ENCODE data around the gene ZNF850. TPM values are rescaled to one million over a fixed set of nuclear protein-coding genes. Genes with fewer than 3 reads are reported as not detected.

ZNF850 gene
- total RNA-seq, 1 experiment from 2014 or later, result 14.7 TPM

- no peak overlapping the region for H3K27ac ChIP-seq (ENCODE audit: low read depth, low read length, poor library complexity, severe bottlenecking)
- no peak for DNase-seq (ENCODE audit: low spot score)
- ChIA-PET POLR2A (ENCODE audit: low non-redundant PET) (no interaction called here), CTCF (no interaction called here)
- H3K4me1 ChIP-seq (ENCODE audit: insufficient read depth, low read length, poor library complexity, severe bottlenecking), result peaks cover 3% of the 10 kb centered on the region
- H3K4me3 ChIP-seq (ENCODE audit: low read depth, low read length, poor library complexity, severe bottlenecking), result peak overlapping the region; percentile 89
- intact Hi-C loops (cut with micrococcal nuclease; ENCODE audit: unreplicated experiment), result no loop called here
- H3K27me3 ChIP-seq (replicated peaks; ENCODE audit: insufficient read depth, low read depth, low read length, poor library complexity), result no peaks in the 10 kb centered on the region
- no TSS peak for BruUV-seq (replicated peaks)
- H3K36me3 ChIP-seq (ENCODE audit: insufficient read depth, low read length, poor library complexity, severe bottlenecking), result peaks cover 17% of the 10 kb centered on the region
- TF ChIP-seq, protein P1, sequence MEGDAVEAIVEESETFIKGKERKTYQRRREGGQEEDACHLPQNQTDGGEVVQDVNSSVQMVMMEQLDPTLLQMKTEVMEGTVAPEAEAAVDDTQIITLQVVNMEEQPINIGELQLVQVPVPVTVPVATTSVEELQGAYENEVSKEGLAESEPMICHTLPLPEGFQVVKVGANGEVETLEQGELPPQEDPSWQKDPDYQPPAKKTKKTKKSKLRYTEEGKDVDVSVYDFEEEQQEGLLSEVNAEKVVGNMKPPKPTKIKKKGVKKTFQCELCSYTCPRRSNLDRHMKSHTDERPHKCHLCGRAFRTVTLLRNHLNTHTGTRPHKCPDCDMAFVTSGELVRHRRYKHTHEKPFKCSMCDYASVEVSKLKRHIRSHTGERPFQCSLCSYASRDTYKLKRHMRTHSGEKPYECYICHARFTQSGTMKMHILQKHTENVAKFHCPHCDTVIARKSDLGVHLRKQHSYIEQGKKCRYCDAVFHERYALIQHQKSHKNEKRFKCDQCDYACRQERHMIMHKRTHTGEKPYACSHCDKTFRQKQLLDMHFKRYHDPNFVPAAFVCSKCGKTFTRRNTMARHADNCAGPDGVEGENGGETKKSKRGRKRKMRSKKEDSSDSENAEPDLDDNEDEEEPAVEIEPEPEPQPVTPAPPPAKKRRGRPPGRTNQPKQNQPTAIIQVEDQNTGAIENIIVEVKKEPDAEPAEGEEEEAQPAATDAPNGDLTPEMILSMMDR (conservative IDR thresholded peaks at IDR 0.05; ENCODE audit: low read depth, low read length), result no peak
- no peak for TF ChIP-seq EZH2 (IDR thresholded peaks at IDR 0.05; ENCODE audit: borderline replicate concordance, low read depth, low read length, poor library complexity, severe bottlenecking)
- peaks cover 21% of the 10 kb centered on the region for H3K9me3 ChIP-seq (ENCODE audit: low read depth, low read length, poor library complexity, severe bottlenecking)
These were observed 86.8 kb downstream of the ZNF850 start for GRCh38 chr19:36685835-36686234.

- no peak overlapping the region for H3K4me3 ChIP-seq (ENCODE audit: low read depth, low read length, poor library complexity, severe bottlenecking)
- no peaks in the 10 kb centered on the region for H3K4me1 ChIP-seq (ENCODE audit: insufficient read depth, low read length, poor library complexity, severe bottlenecking)
- no peaks in the 10 kb centered on the region for H3K27me3 ChIP-seq (replicated peaks; ENCODE audit: insufficient read depth, low read depth, low read length, poor library complexity)
- BruUV-seq (replicated peaks), result no TSS peak
- peaks cover 8% of the 10 kb centered on the region for H3K9me3 ChIP-seq (ENCODE audit: low read depth, low read length, poor library complexity, severe bottlenecking)
- no peak overlapping the region for H3K27ac ChIP-seq (ENCODE audit: low read depth, low read length, poor library complexity, severe bottlenecking)
- no peak for TF ChIP-seq EZH2 (IDR thresholded peaks at IDR 0.05; ENCODE audit: borderline replicate concordance, low read depth, low read length, poor library complexity, severe bottlenecking)
- TF ChIP-seq, protein P1 (conservative IDR thresholded peaks at IDR 0.05; ENCODE audit: low read depth, low read length), result no peak
- H3K36me3 ChIP-seq (ENCODE audit: insufficient read depth, low read length, poor library complexity, severe bottlenecking), result peaks cover 5% of the 10 kb centered on the region
- CTCF ChIA-PET, result no interaction called here
- no peak for DNase-seq (ENCODE audit: low spot score)
- POLR2A ChIA-PET (ENCODE audit: low non-redundant PET), result no interaction called here
- intact Hi-C loops (cut with micrococcal nuclease; ENCODE audit: unreplicated experiment), result no loop called here
These were observed 93.2 kb downstream of the ZNF850 start for GRCh38 chr19:36679455-36679854.

DNA sequence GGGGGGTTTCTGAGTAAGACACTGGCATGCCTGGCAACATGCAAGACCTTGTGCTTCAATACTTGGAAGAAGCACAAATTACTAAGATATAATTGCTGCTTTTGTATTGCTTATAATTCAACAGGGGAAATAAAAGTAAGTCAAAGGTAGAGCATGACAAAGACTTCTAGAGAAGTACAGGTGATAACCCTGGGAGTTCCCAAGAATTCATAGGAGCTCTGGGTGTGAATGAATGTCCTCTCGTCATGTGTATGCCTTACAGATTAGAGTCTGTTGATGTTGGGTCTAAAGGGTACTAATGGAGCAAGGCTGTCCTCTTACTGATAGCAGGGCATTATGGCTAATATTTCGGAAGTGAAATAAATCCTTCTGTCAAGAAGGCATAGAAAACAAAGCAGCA lies 98.4 kb downstream of the ZNF850 start:
- ChIA-PET CTCF (no interaction called here), POLR2A (ENCODE audit: low non-redundant PET) (no interaction called here)
- intact Hi-C loops (cut with micrococcal nuclease; ENCODE audit: unreplicated experiment), result no loop called here
- Histone ChIP-seq H3K4me3 (ENCODE audit: low read depth, low read length, poor library complexity, severe bottlenecking) (no peak overlapping the region), H3K27ac (ENCODE audit: low read depth, low read length, poor library complexity, severe bottlenecking) (no peak overlapping the region), H3K36me3 (ENCODE audit: insufficient read depth, low read length, poor library complexity, severe bottlenecking) (peaks cover 3% of the 10 kb centered on the region), H3K4me1 (ENCODE audit: insufficient read depth, low read length, poor library complexity, severe bottlenecking) (no peaks in the 10 kb centered on the region), H3K27me3 (replicated peaks; ENCODE audit: insufficient read depth, low read depth, low read length, poor library complexity) (no peaks in the 10 kb centered on the region), H3K9me3 (ENCODE audit: low read depth, low read length, poor library complexity, severe bottlenecking) (peaks cover 15% of the 10 kb centered on the region)
- no peak for TF ChIP-seq EZH2 (IDR thresholded peaks at IDR 0.05; ENCODE audit: borderline replicate concordance, low read depth, low read length, poor library complexity, severe bottlenecking)
- TF ChIP-seq, protein P1 (conservative IDR thresholded peaks at IDR 0.05; ENCODE audit: low read depth, low read length), result no peak
- DNase-seq (ENCODE audit: low spot score), result no peak
- BruUV-seq (replicated peaks), result no TSS peak
